Superior temporal gyrus (tissue), 1 donor: ENCODE data around the gene COQ8A.

Experiments
- DNase-seq: peaks from one replicate; pipeline ENCODE4 v3.0.0-alpha.2; 2016; ENCODE audit errors: extremely low spot score

Gene COQ8A

DNA sequence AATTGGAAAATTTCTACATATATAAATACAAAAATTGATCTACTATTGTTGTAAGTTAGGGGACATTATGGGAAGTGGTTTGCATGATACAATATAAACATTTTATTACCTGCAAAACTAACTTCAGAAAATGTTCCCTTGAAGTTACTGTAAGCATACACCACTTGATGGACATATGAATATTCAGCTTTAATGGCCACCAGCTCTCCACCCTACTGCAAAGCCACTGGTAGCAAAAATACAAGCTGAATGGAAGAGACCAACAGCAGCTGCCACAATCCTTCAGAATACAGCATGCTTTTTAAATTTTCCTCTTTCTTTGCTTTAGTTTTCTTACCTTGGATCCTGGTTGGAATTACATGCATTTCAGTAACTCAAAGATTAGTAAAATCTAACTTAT is 69.8 kb downstream of the COQ8A start:
- DNase-seq: no peak

GRCh38 chr1:227010645-227011044 is 70.6 kb downstream of the COQ8A start:
- DNase-seq: no peak

DNA sequence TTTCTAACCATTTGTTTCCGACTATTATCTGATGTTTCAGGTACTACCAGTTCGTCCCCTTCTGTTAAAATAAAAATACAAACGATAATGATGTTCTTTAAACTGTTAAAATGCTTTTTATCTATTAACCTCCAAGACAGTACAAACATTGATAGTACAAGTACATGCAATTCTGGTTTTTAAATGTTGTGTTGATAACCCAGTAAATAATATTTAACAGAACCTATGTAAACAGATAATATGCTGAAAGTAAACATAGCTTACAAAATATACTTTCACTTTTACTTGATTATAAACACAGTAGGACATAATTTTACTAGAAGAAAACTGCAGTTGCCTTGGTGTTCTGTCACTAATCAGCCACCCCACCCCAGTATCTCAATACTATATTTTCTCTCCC is 76.9 kb downstream of the COQ8A start:
- no peak for DNase-seq

DNA sequence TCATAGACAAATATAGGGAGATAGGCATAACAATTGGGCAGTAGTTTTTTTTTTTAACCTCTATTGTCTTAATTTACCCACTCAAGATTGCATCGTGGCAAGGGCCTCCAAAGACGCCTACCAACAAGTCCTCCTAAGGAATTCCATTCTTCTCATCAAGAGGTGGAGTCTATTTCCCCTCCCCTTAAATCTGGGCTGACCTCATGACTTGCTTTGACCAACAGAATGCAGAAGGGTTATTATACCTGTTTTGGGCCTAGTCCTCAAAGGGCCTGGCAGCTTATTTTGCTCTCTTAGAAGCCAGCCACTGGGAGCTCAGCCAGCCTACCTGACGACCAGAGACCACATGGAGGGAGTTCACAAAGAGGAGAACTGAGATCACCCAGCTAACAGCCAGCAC is 92.3 kb downstream of the COQ8A start:
- no peak for DNase-seq

- DNase-seq: no peak
These were observed 93.8 kb downstream of the COQ8A start for GRCh38 chr1:227033880-227034279.

GRCh38 chr1:227035316-227035715 is 95.2 kb downstream of the COQ8A start:
- DNase-seq: no peak

DNA sequence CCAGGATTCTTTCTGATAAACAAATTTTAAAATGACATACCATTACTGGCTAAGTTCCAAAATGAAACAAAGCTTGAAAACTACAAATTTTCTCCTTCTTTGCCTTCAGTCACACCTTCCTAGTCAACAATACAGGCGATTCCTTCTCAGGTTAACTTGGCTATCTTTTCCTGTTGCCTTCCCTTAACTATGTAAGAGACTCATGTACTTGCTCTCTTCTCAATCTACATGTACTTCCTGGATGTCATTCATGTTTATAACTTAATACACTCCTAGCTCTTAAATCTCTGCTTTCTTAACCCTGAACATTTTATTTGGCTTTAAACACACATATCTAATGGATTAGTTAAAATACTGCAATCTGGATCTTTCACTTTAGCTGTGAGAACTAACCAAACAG is 97.0 kb downstream of the COQ8A start:
- no peak for DNase-seq
